Gastrocnemius medialis (tissue), 4 donors: ENCODE results near the gene RHCE. TPM values are rescaled to one million over a fixed set of nuclear protein-coding genes. Genes with fewer than 3 reads are reported as not detected.
A peak's percentile ranks its signal among the peaks of the same experiment; 100 is the strongest.

Source experiments
- ATAC-seq, 2 donors: fragments of 150-250 bp; one replicate each; pipeline ENCODE4 v1.9.1; 2016
- DNase-seq, 2 donors: peaks; one replicate each; pipeline ENCODE4 v3.0.0-alpha.2; 2019
- H3K27ac ChIP-seq, 4 donors: fragments of 200-600 bp; sonication (generic); 1 replicate in 1 of 4; 2 replicates in 3 of 4; pipeline ENCODE4 v1.5.1; 2016 to 2018; ENCODE audit warnings: mild to moderate bottlenecking in 2 of 4, moderate library complexity in 1 of 4
- H3K27me3 ChIP-seq, 3 donors: fragments of 200-600 bp; sonication (generic) in 2 of 3; 1 replicate in 1 of 3; 2 replicates in 2 of 3; pipeline versions ENCODE4 v1.5.1 to v1.6.0; 2016 to 2019; ENCODE audit warnings: mild to moderate bottlenecking in 1 of 3, moderate library complexity in 1 of 3
- H3K36me3 ChIP-seq, 2 donors: fragments of 200-600 bp; sonication (generic) in 1 of 2; one replicate each; pipeline ENCODE4 v1.5.1; 2017 to 2018
- H3K4me1 ChIP-seq, 2 donors: fragments of 200-600 bp; sonication (generic) in 1 of 2; one replicate each; pipeline ENCODE4 v1.5.1; 2016 to 2017; ENCODE audit warnings: mild to moderate bottlenecking in 2 of 2
- H3K4me3 ChIP-seq, 4 donors: fragments of 200-600 bp; sonication (generic) in 3 of 4; 1 replicate in 1 of 4; 2 replicates in 3 of 4; pipeline ENCODE4 v1.5.1; 2016 to 2019; ENCODE audit warnings: mild to moderate bottlenecking in 2 of 4
- H3K9me3 ChIP-seq, 3 donors: fragments of 200-600 bp; sonication (generic) in 2 of 3; 1 replicate in 1 of 3; 2 replicates in 2 of 3; pipeline ENCODE4 v1.5.1; 2016 to 2019
- POLR2A ChIP-seq, 2 donors: fragments of 450-650 bp; IDR thresholded peaks; one replicate each; pipeline ENCODE4 v1.6.1; 2017; ENCODE audit warnings: antibody characterized with exemption in 2 of 2, mild to moderate bottlenecking in 2 of 2, moderate library complexity in 2 of 2
- in situ Hi-C, 4 donors: fragments of 200-750 bp; cut with MboI; loops; one replicate each; pipeline versions ENCODE4 v1.15.0 to v1.8.0; 2017; ENCODE audit warnings: low sequenced_read_pairs in 4 of 4
- intact Hi-C: fragments of 100-400 bp; cut with DNase I; formaldehyde crosslinking; loops from one replicate; pipeline ENCODE4 v1.15.1; 2023; ENCODE audit warnings: low total_unique reads
- total RNA-seq, 4 donors: library from RNA; depleted of rRNA; stranded (reverse); fragments of >200 nt; gene quantifications; one replicate each; pipeline versions ENCODE4 v1.1.0 to v1.2.3, GENCODE V29; 2016
- TF ChIP-seq, protein P1 (sequence below), 5 experiments: fragments of 450-650 bp in 3 of 5; fragments of 200-600 bp in 2 of 5; sonication (generic) in 2 of 5; IDR thresholded peaks in 4 of 5; conservative IDR thresholded peaks in 1 of 5; 1 replicate in 4 of 5; 2 replicates in 1 of 5; pipeline ENCODE4 v1.5.1; 2016 to 2019; ENCODE audit warnings: antibody characterized with exemption in 5 of 5, mild to moderate bottlenecking in 3 of 5, moderate library complexity in 3 of 5

The RHCE gene
- total RNA-seq, 4 donors from 2014 or later: 1.0 to 2.4 TPM; not detected in 2

DNA sequence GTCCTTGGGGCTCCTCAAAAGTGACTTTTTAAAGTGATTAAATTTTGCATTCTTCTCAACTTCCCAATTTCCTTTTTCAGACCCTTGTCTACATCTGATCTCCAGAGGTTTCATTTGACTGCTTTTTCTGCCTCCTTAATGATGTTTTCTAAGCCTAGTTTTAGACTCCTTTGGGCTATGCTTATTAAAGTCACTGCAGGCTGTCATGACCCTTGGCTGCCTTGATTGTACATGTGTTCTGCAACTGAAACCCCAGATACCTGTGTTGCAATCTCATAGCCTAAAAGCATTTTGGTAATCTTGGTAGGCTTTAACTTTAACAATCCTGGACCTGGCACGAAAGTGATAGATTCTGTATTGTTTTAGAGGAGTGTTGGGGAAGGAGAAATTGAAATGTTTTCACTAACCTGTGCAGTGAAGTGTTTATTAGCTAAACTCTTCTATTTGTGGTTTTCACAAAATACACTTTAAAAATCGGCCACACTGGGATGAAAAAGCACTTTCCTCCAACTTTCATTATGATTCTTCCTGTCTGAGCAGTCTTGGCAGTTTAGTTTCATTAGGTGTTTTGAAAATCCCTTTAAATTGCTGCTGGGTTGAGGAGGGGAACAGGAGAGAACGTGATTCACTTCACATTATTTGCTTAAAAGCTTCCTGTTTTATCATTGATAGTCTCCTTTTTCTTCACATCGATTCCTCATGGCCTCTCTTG is 14.9 kb upstream of the RHCE start:
- in situ Hi-C loops (no loop called here), intact Hi-C loops (loop anchor here (10.0 kb wide), 1 partner anchor 369 kb away; the partner anchor contains the start of gene SELENON)
- peak; percentile 63 to 64 for DNase-seq
- Histone ChIP-seq H3K27me3 (no peaks in the 10 kb centered on the region), H3K4me3 (peak overlapping the region; percentile 25 to 88 (median 59)), H3K9me3 (no peaks in the 10 kb centered on the region), H3K4me1 (peaks cover 77% of the 10 kb centered on the region in 2 donors), H3K27ac (peak overlapping the region; percentile 92 to 99 (median 97)), H3K36me3 (no peaks in the 10 kb centered on the region)
- peak; percentile 42 to 50 for ATAC-seq
- TF ChIP-seq, protein P1, sequence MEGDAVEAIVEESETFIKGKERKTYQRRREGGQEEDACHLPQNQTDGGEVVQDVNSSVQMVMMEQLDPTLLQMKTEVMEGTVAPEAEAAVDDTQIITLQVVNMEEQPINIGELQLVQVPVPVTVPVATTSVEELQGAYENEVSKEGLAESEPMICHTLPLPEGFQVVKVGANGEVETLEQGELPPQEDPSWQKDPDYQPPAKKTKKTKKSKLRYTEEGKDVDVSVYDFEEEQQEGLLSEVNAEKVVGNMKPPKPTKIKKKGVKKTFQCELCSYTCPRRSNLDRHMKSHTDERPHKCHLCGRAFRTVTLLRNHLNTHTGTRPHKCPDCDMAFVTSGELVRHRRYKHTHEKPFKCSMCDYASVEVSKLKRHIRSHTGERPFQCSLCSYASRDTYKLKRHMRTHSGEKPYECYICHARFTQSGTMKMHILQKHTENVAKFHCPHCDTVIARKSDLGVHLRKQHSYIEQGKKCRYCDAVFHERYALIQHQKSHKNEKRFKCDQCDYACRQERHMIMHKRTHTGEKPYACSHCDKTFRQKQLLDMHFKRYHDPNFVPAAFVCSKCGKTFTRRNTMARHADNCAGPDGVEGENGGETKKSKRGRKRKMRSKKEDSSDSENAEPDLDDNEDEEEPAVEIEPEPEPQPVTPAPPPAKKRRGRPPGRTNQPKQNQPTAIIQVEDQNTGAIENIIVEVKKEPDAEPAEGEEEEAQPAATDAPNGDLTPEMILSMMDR (IDR thresholded peaks at IDR 0.05 in 4 of 5, conservative IDR thresholded peaks at IDR 0.05 in 1 of 5): no peak

DNA sequence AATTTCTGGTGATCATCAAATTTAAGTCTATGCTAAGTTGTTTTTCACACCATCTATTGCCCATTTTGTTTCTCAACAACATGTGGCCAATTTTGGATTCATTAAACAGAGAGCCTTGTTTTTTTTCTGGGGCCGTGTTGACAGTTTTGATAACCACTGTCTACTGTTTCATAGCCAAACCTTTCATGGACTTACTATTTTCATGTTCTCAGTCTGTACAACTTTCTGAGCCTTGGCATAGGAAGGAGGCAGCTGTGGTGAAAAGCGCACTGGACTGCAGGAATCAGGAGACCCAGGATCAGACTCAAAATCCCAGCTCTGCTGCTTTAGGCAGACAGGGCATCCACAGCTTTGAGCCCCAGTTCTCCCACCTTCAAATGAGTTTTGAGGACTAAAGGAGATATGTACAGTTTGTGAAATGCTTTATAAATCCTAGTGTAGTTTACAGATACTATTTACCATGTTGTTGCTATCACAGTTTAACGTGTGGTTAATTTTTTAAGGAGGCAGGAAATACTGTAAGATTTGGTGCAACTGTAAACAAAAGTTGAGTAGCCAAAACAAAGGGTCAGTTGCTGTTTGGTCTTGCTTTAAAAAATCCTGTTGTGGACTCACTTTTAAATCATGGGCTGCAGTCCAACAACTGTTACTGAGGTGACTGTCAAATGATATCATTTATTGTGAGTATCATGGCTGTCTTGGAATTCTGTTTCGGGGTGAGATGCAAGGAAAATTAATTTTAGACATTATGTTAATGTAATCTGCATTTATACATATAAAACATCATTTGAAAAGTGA is 13.0 kb upstream of the RHCE start:
- no peaks in the 10 kb centered on the region for H3K27me3 ChIP-seq
- ATAC-seq (no peak), DNase-seq (peak in 1 of 2 donors; percentile 25)
- no peak for TF ChIP-seq POLR2A (IDR thresholded peaks at IDR 0.05)
- TF ChIP-seq, protein P1 (IDR thresholded peaks at IDR 0.05 in 4 of 5, conservative IDR thresholded peaks at IDR 0.05 in 1 of 5): no peak
- in situ Hi-C loops (no loop called here), intact Hi-C loops (loop anchor here (5.0 to 10.0 kb wide), 3 partner anchors 91 to 371 kb away; partner anchors contain the start of genes LDLRAP1 and SELENON)
- H3K4me1 ChIP-seq: peaks cover 67% of the 10 kb centered on the region in 2 donors
- H3K4me3 ChIP-seq: peak overlapping the region; percentile 15 to 89 (median 82)
- H3K27ac ChIP-seq: peak overlapping the region; percentile 92 to 99 (median 97)
- no peaks in the 10 kb centered on the region for H3K36me3 ChIP-seq
- H3K9me3 ChIP-seq: no peaks in the 10 kb centered on the region

DNA sequence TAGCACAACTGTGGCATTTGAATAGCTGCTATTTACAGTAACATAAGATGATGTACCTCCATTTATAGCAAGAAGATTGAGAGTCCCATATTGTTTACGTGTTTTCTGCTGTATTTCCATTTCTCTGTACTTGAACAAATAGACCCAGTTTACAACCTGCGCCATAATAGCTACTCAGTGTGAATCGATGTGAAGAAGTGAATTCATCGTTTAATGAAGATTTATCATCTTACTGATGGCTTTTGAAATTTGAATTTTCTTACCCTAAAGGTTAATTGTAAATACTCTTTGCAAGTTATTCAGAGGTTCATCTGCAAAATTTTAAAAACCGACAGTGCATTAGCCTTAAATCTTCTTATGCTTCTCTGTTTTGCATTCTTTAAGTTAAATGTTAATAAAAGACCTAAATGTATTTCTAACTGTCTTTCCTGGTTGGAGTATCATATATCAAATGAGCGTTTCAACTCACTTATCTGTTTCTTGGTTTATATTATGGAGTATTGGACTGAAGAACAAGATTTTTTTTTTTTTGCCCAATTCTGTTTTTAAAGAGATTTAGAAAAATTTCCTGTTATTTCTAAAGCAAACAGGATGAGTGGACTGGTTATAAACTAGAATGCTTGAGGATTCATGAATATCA is 12.2 kb upstream of the RHCE start:
- no peak for TF ChIP-seq POLR2A (IDR thresholded peaks at IDR 0.05)
- TF ChIP-seq, protein P1 (IDR thresholded peaks at IDR 0.05 in 4 of 5, conservative IDR thresholded peaks at IDR 0.05 in 1 of 5): no peak
- no peak for DNase-seq
- H3K27me3 ChIP-seq: no peaks in the 10 kb centered on the region
- no peaks in the 10 kb centered on the region for H3K36me3 ChIP-seq
- in situ Hi-C loops: no loop called here
- intact Hi-C loops: loop anchor here (5.0 to 10.0 kb wide), 3 partner anchors 91 to 372 kb away; partner anchors contain the start of genes LDLRAP1 and SELENON
- H3K9me3 ChIP-seq: no peaks in the 10 kb centered on the region
- no peak for ATAC-seq
- H3K27ac ChIP-seq: peak overlapping the region; percentile 92 to 99 (median 97)
- H3K4me3 ChIP-seq: peak overlapping the region; percentile 76 to 89 (median 86)
- peaks cover 60% of the 10 kb centered on the region in 2 donors for H3K4me1 ChIP-seq

DNA sequence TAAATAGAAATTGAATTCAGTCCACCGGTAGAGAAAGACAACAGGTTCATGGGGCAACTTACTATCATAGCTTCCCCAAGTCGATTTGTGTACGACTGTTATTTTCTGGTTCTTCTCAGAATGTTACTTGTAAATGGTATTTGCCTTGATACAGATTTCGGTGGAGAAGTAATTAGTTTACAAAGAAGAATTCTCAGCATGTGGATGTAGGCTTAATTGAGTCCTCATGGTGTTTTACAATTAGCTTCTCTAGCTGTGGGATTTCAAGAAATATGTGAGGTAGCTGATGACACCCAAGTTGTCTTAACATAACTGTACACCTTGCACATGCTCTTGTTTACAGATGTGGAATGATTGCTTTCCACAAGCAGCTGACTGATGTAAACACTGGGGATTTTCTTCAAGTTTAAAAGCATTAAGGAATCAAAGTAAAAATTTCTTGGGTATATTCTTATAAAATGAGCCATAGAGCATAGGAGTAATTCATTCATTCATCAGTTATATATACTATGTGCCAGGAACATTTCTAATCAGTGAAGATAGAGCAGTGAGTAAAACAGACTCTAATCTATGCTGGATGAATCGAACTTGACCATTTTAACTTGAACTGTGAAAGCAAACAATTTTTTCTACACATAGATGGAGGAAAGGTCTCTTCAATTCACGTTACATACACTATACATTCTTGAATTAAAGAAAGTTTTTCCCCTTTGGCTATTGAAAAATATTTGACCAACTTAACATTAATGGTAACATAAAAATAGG is 11.5 kb upstream of the RHCE start:
- no peaks in the 10 kb centered on the region for H3K9me3 ChIP-seq
- no peak for DNase-seq
- in situ Hi-C loops (no loop called here), intact Hi-C loops (loop anchor here (2.0 to 10.0 kb wide), 5 partner anchors 45 to 373 kb away; partner anchors contain the start of genes LDLRAP1, RSRP1 and SELENON)
- no peak for ATAC-seq
- peaks cover 52 to 54% of the 10 kb centered on the region in 2 donors for H3K4me1 ChIP-seq
- no peak for TF ChIP-seq POLR2A (IDR thresholded peaks at IDR 0.05)
- TF ChIP-seq, protein P1 (IDR thresholded peaks at IDR 0.05 in 4 of 5, conservative IDR thresholded peaks at IDR 0.05 in 1 of 5): no peak
- H3K27me3 ChIP-seq: no peaks in the 10 kb centered on the region
- peak overlapping the region; percentile 76 to 89 (median 86) for H3K4me3 ChIP-seq
- H3K27ac ChIP-seq: peak overlapping the region; percentile 92 to 99 (median 97)
- no peaks in the 10 kb centered on the region for H3K36me3 ChIP-seq
